HG03066 (cell line): Measurements from ENCODE around the gene ADD1.
"Not testable (repeated sequence)": the region's sequence is repeated elsewhere in the genome, so short reads cannot be mapped to it uniquely, and the experiment has no call there.

Experiments used
- ATAC-seq: cut with Tn5 transposase; IDR thresholded peaks from one replicate; pipeline ENCODE4 v1.9.1; 2021; ENCODE audit warnings: low read depth; ENCODE audit not compliant: unreplicated experiment

ADD1 gene

DNA sequence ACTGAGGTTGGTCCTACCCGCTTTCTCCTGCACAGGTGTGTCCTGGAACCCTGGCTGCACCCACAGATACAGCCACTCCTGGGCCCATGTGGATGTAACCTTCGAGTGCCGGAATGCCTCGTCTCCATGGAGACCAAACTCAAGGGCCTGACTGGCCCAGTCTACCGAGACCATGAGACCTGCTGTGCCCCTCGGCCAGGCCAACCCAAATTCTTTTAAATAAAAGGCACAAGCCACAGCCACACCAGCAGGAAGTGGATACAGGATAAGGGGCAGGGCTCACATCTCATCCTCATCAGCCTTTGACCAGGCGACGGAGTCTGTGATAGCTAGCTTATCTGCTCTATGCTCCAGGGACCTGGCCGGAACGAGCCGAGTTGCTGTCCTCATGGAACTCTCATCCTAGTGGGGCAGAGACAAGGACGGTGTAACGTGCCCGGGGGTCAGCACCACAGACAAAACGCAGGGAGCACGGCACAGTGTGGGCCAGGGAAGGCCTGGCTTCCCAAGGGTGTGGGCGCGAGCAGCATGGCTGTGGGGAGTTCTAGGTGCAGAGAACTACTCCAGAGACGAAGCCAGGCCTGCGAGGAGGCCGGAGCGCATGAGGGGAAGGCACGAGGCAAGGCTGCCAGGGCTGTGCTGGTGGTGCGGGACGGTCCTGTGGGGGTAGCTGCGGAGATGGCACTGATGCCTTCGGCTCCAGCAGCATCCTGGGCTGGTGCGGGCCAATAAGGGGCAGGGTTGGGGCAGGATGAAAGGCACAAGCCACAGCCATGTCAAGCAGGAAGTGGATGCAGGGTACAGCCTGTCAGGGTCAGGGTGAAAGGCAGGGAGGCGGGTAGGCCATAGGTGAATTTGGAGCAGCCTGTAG lies 96.9 kb downstream of the ADD1 start:
- ATAC-seq: no peak

DNA sequence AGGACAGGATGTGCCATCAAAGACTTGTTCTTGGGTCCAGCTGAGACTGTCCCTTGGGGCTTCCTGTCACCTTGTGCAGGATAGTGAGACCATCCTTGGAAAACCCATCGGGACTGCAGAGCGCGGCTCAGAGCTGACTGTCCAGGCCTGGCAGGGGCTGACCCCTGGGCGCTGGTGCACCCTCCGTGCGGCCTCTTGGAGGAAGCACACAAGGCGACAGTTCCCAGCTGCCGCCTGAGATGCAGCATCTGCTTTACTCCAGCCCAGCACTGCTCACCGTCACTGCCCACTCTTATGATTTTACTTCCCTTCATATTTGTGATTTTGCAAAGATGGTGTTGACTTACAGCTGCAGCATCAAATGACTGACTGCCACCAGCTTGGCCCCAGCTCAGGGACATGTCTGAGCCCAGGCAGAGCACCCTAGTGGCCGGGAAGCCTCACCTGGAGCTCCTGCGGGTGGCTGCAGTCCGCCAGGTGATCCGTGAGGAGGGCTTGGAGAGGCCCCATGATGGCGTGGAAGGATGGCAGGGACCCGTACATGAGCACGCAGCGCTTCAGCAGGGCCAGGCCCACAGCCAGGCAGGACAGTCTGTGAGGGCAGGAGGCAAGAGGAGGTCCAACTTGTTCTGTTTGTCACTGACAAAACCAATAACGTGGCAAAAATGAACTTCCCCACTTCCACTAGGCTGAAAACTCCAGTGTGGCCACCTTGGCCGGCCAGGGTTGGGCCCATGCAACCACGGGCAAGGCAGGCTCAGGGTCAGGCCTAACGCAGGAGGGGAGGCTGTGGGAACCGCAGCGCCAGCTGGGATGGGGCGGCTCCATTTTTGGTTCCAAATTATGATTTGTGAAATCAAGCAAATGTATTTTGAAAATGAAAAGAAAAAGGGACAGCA lies 97.7 kb downstream of the ADD1 start:
- ATAC-seq: no peak

DNA sequence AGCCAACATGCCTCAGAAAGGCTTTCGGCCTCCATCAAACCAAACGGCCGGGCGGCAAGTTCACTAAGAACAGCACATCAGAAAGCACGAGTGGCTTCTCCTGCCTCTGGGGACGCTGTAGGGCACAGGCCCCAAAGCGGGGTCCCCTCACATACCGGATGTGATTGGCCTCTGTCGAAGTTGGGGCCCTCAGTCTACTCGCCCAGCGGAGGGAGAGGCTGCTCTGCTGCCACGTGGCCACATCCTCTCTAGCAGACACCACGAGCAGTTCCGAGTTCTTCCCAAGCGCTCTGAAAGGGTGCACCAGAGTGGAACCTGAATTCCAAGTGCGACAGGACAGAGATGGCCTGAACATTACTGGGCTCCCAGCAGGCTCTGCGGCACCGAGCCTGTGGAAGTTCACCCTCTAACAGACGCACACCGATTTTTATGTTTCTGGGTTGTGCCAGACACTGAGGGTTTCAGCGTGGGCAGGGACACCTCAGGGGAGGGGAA lies 98.4 kb downstream of the ADD1 start:
- ATAC-seq: no peak

DNA sequence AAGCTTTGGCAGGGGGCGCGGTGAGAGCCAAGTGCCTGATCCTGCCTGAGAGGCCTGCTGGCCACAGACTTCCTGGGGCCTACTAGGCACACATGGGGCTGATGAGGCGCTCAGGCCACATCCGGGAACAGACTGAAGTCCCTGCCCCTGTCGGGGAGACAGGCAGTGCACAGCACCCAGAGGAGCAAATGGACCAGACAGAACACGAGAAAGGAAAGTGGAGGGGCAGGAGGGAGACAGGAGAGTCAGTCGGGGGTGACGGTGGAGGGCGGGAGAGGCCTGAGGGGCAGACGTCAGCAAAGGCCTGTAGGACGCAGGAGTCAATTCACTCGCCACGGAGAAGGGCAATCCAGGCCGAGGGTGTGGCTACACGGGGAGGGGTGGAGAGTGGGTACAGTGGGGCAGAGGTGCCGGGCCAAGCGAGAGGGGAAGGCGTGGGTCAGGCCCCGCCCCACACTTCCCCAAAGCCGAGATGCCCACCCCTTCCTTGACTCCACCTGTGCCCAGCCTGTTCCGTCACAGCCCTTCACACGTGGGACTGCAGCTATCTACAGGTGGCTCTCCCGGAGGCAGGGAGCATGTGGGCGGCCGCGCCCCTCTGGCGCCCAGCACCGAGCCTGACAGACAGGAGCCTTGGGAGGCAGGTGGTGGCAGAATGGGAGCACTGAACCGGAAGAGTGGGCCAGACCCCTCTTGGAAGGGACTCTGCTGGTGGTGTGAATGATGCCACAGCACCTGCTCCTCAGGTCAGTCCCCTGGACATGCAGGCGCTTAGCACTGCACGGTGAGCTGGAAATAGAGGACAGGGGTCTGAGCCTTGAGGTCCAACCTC lies 99.1 kb downstream of the ADD1 start:
- no peak for ATAC-seq

DNA sequence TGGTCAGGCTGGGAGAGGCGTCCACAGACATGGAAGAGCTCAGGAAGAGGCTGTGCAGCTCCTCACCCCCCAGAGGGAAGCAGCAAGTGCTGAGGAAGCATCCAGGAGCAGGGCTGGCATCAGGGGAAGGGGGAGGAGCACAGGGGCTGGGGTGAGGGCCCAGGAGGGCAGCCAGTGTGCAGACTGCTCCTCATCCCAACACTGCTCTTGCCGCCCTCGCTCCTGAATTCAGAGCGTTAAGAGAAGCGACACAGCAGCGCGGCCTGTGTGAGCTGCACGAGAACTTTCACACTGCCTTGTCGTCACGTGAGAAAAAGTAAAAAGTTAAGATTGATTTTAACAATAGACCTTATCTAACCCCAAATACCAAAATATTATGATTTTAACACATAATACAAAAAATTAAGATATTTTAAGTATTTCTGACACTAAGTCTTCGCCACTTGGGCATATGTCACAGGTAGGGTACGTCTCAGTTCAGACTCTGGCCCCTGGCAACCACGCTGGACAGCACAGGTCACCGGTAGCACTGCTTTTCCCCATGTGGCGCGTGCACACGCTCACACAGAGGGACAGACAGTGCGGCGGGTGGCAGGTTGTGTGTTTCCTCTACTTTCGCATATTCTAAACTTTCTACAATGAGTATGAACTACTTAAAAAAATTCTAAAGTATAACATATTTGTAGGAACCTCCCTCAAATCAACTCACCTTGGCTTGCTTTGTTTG lies 99.9 kb downstream of the ADD1 start:
- ATAC-seq: no peak

DNA sequence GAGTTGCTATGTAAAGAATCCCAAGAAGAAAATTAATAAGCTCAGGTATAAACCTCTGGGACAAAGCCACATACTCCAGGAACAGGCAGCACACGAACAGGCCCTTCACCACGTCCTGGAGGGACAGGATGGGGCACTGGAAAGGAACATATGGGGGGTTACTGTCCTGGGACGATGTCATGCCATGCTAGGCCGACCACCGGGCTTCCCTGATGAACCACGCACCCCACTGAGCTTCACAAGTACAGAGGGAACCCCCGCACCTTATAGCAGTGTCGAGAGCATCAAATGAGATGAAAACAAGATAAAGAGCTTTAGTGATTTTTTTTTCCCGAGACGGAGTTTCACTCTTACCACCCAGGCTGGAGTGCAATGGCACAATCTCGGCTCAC lies 100.4 kb downstream of the ADD1 start:
- no peak for ATAC-seq

DNA sequence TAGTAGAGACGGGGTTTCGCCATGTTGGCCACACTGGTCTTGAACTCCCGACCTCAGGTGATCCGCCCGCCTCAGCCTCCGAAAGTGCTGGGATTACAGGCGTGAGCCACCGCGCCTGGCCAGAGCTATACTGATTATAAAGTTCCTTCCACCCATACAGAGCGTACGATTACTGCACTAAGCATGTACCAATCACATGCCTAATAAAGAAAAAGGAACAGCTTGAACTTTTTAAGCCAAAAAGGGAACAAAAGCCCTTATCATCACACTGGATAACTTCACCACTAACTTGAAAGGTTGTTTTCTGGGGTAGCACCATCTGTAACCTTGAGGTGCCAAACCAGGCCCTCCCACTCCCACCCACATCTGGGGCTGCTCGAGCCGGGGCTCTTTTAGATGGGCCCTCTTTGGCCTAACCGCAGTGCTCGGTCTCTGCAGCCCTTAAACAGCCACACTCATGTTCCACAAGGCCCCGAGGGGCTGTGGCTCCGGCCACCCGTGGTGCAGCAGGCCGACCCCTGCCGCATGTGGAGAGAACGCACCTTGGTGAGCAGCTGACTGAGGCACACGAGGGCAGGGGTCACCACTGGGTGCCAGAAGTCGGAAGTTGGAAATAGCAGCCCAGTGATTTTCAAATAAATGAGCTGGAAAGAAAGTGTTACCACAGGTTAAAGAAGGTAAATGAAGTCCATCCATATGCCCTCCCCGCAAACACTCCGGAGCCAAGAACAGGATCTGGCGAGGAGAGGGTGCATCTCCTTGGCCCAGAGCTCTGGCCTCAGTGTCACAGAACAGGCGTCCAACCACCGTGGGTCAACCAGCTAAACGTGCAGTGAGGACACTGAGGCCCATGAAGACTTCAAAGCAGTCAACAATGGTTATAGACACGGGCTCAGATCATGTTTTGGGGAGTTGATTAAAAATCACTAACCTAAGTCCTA lies 101.2 kb downstream of the ADD1 start:
- ATAC-seq: no peak

DNA sequence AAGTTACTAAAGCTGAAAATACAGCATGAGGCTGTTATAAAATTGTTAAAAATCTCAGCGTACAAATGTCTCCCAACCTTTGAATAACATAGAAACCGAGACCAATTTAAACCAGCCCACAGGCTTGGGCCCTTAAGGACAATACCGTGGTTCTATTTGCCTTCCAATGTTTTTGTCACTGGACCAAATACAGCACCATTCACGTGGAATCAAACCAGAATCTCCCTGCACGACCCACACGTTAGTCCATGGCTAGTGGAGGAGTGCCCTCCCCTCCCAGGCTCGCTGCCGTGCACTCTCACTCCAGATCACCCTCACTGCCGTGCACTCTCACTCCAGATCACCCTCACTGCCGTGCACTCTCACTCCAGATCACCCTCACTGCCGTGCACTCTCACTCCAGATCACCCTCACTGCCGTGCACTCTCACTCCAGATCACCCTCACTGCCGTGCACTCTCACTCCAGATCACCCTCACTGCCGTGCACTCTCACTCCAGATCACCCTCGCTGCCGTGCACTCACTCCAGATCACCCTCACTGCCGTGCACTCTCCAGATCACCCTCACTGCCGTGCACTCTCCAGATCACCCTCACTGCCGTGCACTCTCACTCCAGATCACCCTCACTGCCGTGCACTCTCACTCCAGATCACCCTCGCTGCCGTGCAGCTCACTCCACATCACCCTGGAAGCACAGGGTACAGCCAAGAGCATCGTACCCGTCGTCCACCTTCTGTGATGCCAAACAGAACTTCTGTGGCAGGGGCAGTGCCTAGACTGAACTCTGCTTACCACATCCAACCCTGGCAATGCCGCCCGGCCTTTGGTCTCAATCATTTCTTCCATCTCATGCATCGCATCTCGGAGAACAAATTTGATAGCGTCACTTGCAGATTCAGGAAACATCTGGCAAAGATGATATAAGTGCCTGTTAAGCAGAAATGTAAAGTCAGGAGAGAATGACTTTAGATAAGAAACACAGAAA lies 102.3 kb downstream of the ADD1 start:
- not testable (repeated sequence) for ATAC-seq

DNA sequence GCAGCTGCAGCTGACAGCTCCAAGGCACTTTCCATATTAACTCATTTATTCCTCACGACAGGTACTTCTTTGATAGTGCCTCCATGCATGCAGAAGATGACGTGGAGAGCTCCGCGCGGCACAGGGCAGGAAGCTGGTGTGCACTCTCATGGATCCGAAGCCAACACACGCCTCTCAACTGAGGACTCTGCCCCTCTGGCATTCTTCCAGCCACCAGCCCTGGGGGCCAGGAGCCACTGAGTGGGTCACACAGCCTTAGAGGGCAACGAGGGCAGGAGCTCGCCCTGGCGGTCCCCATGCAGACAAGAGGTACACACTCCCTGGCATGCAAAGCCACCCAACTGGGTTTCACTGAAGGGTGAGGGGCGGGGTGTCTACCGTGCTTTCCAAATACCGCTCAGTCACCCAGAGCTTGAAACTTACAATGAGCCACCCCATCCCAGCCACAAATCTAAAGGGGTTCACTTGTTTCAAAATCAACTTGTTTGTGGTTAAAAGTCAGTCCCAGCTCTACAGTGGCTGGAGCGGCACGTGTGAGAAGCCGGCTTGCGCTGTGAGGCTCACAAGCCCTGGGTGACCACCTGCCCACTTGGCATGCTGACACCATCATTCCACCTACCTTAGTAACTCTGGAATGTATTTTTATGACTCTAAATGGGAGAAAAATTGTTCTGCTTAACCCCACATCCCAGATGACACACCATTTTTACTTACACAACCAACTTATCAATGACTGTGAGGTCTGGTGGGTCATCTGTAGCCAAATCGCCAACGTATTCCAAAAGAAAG lies 103.4 kb downstream of the ADD1 start:
- no peak for ATAC-seq

DNA sequence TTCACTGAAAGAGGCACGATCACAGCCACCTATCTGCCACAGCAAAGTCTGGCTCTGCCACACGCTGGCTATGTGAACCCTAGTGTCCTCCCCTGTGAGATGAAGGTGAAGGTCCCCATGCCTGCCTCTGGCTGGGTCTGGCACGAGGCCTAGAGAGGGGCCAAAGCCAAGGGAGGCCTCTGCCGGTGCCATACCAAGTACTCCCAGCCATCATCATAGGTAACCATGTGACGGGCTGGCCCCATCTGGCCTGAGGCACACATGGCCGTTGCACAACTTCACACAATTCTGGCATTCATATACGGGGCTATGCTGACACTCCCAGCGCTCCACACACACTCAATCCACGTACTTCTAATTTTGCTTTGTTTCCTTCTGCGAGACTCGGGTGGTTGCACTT lies 104.3 kb downstream of the ADD1 start:
- no peak for ATAC-seq

DNA sequence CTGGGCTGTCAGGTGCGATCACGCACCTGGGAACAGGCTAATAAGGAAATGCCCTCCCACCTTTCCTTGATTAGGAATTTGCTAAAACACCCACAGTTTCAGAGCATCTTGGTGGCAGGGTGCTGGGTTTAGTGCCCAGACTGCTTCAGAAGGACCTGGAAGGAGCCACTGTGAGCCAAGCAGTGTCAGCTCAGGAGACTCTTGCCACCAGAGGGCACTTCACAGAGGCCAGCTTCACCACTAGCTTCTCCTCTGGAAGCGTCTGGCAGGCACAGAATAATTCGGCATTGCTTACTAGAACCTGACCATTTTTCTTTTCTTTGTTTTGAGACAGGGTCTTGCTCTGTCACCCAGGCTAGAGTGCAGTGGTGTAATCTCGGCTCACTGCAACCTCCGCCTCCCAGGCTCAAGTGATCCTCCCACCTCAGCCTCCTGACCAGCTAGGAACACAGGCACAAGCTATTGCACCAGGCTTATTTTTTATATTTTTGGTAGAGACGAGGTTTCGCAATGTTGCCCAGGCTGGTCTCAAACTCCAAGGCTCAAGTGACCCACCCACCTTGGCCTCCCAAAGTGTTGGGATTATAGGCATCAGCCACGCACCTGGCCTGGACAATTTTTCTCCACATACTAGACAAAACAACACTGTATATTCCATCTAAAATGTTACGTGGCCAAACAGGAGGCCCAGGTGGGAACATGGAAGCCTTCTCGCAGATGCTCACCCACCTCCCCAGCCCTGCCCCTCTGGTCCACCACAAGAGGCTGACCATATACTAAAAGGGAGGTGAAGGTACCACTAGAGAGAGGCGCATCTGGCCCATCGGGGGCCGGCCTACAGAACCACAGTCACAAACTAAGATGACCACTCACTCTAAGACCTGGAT lies 105.5 kb downstream of the ADD1 start:
- ATAC-seq: no peak

DNA sequence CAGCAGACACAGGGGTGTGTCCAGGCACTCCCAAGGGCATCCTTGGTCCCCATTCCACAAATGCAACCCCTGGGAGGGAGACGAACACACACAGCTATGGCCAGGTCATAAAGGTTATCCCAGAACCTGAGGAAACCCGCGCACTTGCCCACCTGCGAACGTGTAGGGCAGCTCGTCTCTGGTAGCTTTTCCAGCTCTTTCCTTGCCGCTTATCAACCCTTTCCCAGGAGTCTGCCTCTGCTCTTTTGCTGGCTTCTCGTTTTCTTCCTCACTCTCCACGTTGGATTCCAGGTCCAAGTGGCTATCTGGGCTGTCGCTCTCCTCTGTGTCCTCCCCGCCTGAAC lies 106.1 kb downstream of the ADD1 start:
- ATAC-seq: no peak

DNA sequence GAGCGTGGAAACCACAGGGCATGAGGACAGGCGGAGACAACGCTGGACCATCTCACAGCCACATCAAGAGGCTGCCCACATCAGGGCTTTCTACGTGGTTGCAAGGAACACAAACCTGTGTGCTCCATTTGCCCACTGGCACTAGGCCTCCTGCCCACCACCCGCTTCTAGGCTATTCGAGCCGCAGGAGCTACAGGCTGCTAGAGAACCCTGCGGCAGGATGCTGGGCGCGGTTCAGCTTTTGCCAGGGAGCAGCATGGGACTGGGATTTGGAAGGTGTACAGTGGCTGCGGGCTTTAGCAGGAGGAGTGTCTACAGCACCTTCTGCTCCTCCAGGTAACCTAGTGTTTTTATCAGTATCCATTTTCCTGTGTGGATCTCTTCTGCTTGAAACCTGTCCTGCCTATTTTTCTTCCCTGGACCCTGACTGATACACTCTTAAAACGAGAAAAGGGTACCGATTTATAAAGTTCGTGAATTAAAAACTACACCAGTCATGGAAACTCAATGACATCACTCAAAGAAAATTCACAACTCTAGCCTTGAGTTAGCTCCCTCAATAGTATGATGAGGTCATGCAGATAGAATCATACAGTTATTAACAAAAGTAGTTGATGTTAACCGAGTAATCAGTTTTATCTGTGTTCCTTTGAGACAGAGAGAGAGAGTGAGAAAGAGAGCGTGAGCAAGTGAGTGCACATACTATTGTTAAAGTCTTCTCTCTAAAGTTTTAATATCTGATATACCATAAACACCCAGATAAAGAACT lies 106.8 kb downstream of the ADD1 start:
- no peak for ATAC-seq

DNA sequence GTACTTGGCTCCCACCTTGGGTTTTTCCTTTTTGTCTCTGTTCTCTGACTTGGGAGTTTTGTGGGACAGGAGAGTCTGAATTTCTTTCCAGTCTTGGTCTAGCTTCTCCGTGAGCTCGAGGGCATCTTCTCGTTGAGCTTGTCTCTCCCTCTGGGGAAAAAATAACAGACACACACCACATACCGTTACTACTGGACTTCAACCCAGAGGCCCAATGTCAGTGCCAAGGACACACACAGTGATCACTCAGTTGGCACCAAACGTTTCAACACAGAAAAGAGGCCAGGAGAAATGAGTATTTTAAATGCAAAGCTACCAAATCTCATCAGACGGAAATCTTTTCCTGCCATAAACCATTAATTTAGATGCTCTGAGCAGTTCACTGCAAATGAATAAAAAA lies 109.9 kb downstream of the ADD1 start:
- no peak for ATAC-seq
